ENCODE measurements around the gene SAFB2.

SAFB2 gene
- total RNA-seq, result 126 to 136 reads per million in 2 donors

DNA sequence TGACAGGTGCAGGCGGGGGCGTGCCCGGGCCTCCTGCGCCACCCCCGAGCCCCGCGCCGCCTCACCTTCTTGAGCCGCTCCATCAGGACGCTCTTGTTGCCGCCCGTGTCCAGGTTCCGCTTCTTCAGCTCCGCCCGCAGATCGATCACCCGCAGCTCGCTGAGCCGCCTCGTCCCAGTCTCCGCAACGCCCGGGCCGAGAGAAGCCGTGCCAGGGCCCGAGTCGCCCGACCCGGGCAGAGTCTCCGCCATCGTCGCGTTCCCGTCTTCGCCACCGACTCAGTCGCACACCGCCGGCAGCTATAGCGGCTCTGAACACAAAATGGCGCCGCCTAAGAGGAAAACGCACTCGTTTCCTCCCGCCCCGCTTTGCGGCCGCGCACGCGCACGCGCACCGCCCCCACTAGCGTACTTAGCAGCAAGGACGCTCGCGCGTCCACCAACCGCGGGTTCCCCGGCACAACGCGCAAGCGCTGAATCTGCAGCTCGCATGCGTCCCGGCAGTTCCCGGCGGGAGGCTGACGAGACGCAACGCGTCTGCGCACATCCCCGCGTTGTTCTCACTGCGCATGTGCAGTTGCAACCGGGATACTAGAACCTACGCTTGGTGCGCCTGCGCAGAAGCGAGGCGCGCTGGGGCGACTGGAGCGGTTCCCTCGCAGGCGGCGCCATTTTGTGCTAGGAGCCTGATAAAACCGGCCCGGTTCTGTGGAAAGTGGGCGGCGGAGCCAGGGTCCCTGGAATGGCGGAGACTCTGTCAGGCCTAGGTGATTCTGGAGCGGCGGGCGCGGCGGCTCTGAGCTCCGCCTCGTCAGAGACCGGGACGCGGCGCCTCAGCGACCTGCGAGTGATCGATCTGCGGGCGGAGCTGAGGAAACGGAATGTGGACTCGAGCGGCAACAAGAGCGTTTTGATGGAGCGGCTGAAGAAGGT is at the start of gene SAFB2, which contains the start of gene SAFB:
SAFB2 (minus strand) TSS at position 312 of the 932 bp plus-strand sequence; CDS start at position 251, 61 bp downstream.
SAFB (plus strand) TSS at position 619 of the 932 bp plus-strand sequence; CDS start at position 742, 123 bp downstream.
- DNase-seq, result peak; percentile 100

DNA sequence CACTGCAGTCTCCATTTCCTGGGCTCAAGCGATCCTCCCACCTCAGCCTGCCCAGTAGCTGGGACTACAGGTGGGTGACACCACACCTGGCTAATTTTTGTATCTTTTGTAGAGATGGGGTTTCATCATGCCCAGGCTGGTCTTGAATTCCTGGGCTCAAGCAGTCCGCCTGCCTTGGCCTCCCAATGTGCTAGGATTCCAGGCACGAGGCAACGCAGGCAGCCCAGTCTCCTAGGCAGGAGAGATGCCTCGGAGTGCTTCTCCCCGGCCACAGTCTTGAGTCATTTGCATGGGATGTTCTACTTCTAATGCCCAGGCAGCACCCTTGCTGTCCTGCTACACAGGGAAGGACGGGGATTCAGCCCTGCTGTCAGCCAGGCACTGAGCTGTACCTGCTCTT is 49.0 kb upstream of the SAFB2 start:
- DNase-seq, result no peak

DNA sequence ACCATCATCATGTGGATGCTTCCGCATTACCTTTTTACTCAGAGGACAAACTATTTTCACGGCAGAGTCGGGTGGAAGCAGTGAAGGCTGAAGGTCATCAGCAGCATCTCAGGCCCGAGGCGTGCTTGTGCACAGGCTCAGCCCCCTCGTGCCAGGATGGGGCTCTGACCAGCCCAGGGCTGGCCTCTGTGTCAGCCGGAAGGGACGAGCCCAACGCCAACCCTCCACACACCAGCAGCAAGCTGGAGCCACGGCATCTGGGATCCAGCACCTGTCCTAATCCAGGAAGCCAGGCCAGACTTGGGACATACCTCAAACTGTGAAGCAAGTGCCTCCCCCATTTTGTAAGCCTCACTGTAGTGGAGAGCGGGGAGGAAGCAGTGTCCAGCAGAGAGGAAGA is 46.6 kb upstream of the SAFB2 start:
- no peak for DNase-seq

DNA sequence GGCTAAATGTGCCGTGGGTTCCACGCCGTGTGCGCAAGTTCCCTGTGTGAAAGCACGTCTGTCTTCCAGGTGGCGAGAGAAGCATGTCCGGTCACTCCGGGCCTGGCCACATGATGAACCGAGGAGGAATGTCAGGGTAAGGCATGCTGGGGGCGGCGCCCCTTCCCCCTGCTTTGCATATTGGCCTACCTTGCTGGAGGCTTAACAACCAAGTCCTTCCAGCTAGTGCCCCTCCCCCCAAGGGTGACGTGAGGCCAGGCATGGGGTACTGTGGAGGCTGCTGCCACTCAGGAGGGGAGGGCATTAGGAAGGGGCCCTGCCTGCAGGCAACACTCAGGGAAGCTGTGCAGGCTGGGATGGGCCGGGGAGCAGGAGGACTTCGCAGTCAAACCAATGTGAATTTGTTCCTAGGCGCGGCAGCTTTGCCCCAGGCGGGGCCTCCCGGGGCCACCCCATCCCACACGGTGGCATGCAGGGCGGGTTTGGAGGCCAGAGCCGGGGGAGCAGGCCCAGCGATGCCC is 45.2 kb upstream of the SAFB2 start:
- DNase-seq, result no peak

DNA sequence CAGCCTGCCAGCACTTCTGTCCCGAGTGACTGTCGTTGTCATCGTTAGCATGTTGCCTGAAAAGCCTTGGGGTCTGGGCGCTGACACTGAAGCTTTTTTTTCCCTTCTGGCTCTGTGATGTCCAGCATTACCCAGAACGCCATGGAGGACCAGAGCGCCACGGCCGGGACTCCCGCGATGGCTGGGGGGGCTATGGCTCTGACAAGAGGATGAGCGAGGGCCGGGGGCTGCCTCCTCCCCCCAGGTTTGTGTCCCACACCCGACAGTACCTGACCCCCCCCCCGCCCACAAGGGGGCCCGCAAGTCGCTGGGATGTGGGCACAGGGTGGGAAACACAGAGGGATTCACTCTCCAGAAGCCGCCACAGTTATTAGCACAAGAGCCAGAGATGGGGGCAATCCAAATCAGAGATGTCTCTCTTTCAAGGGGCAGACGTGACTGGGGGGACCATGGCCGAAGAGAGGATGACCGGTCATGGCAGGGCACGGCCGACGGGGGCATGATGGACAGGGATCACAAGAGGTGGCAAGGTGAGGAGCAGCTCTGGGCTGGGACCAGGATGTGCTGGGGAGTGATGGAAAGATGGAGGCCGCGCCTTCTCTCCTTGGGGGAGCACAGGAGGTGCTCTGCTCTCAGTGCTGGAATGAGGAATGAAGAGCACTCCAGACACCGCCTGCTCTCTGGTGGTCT is 44.5 kb upstream of the SAFB2 start:
- DNase-seq, result no peak

DNA sequence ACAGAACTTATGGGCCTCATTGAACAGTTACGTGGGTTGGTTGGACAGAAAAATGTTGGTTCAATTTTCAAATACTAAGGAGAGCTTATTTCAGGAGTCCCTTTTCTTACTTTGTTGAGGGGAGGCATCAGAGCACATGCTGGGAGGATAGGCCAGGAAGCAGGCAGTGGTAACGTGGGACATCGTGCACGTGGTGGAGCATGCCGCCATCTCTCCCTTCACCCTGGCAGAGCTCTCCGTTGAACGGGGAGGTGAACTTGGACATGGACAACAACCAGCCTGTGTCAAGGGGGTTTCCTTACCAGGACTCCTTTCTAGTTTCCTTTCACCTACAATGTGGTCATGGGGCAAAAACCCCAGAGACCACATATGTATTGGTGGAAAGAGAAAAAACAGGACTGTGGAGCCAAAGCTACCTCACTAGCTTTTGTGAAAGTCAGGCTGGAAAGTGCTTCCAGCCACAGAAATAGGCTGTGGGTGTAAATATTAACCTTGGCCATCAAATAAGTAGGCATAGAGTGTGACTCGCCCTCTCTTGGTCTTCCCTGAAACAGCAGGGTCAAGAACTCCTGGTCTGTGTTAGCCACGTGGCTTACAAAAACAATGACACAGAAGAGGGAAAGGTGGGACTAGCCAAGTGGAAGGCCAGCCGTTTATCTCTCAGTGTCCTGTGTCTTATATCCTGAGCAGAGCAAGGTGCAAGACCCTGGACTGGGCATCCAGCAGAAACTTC is 43.4 kb upstream of the SAFB2 start:
- no peak for DNase-seq

DNA sequence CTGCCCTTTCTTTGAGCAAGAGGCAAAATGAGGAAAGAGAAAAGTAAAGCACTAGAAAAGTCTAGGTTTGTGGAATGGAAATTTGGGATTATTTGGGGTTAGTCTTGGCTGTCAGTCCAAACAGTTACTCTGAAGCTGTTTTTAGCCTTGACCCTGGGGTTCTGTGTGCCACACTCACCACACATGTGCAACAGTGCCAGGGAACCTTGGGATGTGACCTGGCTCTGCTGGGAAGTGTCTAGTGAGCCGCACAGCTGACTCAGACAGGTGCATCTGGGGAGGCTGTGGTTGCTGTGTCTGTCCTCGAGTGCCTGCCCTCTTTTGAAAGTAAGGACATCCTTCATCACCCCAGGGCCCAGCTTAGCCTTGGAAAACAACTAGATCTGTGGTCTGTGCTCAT is 41.9 kb upstream of the SAFB2 start:
- DNase-seq, result no peak

DNA sequence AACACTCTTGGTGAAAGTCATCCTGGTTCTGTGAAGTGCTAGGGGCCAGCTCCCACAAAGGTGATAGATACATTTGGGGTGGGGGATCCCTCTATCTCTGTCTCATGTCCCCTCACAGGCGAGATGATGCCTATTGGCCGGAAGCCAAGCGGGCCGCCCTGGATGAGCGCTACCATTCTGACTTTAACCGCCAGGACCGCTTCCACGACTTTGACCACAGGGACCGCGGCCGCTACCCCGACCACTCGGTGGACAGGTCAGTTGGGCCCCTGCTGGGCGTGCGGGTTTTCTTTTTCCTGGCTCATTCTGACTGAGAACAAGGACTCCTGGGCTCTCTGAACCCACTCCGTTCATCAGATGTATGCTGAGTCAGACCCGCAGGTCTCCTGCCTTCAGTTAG is 41.3 kb upstream of the SAFB2 start:
- no peak for DNase-seq

DNA sequence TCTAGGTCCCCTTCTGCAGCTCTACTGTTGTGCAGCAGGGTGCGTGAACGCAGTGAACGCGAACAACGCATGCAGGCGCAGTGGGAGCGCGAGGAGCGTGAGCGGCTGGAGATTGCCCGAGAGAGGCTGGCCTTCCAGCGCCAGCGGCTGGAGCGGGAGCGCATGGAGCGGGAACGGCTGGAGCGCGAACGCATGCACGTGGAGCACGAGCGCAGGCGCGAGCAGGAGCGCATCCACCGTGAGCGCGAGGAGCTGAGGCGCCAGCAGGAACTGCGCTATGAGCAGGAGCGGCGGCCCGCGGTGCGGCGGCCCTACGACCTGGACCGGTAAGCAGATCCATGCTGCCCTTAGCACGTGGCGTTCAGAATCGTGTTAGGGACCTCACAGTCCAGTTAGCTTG is 38.9 kb upstream of the SAFB2 start:
- DNase-seq, result no peak

DNA sequence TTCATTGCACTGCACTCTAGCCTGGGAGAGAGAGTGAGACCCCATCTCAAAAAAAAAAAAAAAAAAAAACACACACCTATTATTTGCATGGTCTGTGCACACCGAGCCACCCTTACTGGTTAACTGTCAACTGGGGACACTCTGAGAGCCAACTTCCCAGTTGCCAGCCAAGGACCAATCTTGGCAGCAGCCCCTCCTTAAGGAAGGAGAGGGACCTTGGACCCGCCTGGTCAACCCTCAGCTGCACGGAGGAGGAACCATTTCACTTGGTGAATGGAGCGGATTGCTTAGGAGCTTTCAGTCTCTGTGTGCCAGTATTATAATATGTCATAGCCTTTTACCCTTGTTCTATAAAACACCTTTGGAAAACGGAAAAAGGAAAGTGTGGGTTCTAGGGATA is 32.8 kb upstream of the SAFB2 start:
- DNase-seq, result no peak

DNA sequence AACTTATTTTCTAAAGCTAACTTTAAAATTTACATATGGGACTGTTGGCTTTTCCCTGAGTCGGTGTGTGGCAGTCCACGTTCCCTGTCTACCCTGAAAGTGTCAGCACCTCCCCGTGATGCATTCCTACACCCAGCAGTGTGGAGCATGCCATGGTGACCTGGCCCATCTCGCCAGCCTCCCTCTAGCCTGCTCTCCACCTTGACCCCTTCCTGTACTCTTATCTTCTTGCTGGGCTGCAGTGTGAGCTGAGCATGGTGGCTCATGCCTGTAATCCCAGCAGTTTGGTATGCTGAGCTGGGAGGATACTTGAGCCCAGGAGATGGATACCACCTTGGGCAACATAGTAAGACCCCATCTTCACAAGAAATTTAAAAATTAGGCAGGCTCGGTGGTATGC is 32.4 kb upstream of the SAFB2 start:
- DNase-seq, result no peak

DNA sequence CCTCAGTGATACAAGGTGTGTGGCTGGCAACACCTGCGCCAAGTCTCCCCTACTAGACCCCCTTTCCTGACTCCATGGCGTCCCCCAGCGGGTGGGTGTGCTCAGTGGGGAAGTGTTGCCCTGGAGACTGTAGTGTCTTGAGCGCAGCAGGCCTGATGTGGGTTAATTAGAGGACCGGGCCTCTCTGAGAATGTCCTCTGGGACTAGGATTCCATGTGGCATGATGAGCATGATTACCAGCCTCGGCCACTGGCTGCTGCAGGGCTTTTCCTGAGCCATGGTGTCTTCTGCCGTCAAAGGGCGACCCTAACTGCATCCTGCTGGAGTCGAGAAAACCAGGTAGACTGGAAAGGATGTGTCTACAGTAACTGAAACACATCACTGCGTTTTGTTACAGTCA is 29.7 kb upstream of the SAFB2 start:
- no peak for DNase-seq

DNA sequence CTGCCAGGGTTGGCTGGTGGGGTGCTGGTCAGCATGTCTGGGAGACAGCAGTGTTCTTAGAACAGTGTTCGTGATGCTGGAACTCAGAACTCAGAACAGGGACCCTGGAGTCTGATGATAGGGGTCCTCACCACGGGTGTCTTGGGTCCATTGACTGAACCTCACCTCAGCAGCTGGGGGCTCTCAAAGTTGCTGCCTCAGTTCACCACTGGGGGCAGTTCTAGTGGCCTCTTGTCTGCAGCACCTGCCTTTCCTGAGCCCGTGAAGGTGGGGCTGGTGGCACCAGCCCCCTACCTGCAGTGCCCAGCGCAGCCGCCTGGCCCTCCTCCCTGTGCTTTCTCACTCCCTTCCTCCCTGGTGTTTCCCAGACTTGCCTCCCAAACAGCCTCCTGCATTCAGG is 28.8 kb upstream of the SAFB2 start:
- no peak for DNase-seq

DNA sequence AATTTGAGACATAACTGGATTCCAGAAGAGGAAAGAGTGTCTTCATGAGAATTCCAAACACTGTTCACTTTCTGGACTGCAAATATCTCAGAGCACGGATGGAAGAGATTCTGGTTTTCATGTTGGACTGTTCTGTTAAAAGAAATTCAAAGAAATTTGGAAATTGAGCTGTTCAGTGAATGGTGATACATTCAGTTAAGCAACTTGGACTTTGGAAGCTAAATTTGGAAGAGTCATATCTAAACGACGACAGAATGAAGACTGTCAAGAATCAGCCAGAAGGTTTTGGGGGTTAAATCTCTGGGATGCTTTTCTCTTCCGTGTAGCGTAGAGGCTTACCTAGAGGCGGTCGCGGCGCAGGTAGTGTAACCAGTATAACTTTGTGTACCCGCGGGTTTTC is 25.9 kb upstream of the SAFB2 start:
- no peak for DNase-seq

DNA sequence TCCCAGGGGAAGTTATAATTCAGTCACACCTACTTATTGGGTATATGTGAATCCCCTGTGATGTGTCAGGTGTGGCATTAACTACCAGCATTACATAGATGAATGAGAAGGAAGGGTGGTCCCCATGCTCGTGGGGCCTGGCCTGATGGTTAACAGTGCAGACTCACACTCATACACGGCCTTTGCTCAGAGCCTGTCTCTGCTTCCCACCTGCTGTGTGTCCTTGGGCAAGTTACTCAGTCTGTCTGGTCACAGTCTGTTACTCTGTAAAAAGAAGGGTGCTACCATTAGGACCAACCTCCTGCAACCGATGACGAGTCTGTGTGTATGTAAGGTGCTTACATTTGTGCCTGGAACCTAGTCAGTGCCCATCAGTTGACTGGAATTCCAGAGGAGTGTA is 24.1 kb upstream of the SAFB2 start:
- DNase-seq, result no peak

DNA sequence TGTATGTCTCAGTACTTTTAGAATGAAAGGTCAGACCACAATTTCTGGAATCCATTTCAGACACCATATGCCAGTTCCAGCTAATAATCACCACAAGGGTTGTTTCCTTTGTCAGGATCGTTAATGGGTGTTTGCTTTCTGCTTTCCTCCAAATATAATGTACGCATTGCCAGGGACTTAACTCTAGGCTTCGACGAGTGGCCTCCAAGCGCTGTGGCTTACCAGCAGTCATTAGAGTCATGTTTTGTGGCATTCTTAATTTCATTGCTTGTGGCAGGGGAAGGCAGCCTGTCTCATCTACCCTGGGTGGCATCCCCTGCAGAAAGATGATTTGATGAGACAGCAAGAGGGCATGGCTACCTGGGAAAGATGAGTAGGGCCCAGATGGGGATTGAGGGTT is 22.8 kb upstream of the SAFB2 start:
- DNase-seq, result no peak

DNA sequence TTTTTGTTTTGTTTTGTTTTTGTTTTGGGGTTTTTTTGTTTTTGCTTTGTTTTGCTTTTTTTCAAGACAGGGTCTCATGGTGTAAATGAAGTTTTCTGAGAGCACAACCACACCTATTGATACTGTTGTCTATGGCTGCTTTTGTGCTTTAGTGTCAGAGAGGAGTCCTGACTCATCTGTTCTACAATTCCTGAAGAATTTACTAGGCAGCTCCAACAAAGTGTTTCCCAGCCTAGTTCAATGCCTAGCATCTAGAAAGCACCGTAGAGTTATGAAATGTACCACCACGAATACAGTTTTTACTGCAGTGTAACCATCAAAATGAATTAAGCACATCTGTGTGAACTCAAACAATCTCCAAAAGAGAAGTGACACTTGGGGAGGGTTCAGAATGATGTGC is 21.5 kb upstream of the SAFB2 start:
- DNase-seq, result no peak

DNA sequence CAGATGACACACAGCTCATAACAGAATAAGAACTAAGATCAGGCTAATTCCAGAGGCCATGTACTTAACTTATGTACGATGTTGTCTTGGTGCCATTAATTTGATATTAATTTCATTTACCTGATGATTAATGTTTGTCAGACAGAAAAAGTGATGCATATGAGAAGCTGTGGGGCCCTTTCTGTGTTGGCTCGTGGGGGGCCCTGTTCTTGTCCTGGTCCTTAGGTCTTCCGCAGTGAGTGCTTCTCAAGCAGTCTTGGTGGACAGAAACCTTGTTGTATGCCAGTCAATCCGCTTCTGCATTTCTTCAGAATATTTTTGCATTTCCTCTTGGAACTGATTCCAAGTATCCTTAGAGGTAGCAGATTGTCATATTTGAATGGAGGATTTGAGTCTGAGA is 20.5 kb upstream of the SAFB2 start:
- no peak for DNase-seq

DNA sequence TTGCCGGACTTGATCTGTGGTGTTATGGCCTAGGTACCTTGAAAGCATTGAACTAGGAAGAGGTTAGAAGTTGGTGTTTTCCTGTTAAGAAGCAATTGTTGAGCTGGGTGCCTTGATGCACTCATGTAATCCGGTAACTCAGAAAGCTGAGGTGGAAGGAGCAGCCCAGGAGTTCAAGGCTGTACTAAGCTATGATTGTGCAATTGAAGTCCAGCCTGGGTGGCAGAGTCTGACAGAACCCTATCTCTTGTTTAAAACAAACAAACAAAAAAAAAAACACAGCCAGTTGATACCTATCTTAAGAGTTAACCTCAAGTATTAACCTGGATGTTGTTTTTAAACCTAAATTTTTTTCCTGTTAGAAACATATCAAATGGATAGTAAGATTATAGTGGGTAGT is 19.6 kb upstream of the SAFB2 start:
- no peak for DNase-seq

DNA sequence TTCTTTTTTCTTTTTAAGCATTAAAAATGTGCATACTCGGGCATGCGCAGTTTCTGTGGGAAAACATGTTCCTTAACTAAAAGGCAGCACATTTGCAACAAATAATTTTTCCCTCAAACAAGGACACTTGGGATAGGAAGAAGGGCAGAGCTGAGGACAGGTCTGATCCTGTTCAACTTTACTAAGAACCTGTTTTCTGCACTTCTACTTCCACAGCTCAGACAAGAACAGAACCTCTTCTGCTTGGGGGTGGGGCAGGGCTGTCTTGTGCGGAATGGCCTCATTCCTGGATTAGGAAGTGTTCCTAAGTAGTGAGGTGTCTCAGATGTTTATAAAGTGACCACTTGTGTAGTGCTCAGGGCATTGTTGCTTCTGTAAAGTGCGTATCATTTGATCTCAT is 18.6 kb upstream of the SAFB2 start:
- DNase-seq, result no peak

DNA sequence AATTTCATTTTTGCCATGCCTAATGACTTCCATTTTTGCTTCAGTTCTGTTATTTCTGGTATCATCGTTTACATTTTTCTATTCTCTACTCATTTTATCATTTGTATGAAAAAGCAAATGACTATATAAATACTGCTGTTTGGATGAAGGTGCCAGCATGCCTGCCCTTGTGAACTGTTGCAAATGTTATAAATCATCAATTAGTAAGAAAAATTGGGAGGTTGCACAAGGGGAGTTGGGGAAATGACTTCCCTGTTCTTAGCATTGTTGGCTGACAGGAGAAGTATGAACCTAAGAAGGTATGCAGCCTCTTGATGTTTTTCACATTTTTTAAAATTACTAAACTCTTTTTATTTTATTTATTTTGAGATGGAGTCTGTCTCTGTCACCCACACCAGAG is 15.4 kb upstream of the SAFB2 start:
- DNase-seq, result no peak

DNA sequence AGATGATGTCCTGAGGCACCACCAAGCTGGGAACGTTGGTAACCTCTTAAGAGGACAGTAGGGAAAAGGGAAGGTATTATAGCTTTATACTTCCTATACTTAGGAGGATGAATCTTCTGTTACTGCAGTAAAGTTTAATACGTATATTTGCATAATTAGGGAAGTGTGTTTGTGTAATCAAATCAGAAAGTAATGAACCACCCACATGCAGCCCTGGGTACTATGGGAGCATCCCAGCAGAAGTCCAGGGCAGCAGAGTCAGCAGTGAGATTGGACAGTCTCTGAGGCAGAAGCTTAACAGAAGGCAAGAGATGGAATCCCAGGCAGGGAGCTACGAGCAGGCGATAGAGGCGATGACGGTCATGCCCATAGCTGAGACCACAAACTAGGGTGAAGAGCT is 12.9 kb upstream of the SAFB2 start:
- DNase-seq, result no peak

DNA sequence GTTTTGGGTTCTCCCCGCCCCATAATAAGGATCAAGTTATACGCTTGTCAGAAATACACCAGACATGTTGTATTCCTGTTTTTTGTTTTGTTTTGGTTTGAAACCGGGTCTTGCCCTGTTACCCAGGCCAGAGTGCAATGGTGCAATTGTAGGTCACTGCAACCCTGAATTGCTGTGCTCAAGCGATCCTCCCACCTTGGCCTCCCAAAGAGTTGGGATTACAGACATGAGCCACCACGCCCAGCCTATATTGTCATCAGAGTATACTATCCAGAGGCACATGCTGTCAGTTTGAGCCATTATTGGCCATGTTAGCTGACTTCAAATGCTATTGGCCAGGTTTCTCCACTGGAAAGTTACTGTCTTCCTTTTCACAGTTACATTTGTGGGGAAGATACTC is 10.1 kb upstream of the SAFB2 start:
- no peak for DNase-seq
